Measurements from ENCODE around the gene RIMS1. TPM values are rescaled to one million over a fixed set of nuclear protein-coding genes. Genes with fewer than 3 reads are reported as not detected.
A peak's percentile ranks its signal among the peaks of the same experiment; 100 is the strongest.

The RIMS1 gene
- total RNA-seq, 1 experiment from 2014 or later = 0.51 TPM

DNA sequence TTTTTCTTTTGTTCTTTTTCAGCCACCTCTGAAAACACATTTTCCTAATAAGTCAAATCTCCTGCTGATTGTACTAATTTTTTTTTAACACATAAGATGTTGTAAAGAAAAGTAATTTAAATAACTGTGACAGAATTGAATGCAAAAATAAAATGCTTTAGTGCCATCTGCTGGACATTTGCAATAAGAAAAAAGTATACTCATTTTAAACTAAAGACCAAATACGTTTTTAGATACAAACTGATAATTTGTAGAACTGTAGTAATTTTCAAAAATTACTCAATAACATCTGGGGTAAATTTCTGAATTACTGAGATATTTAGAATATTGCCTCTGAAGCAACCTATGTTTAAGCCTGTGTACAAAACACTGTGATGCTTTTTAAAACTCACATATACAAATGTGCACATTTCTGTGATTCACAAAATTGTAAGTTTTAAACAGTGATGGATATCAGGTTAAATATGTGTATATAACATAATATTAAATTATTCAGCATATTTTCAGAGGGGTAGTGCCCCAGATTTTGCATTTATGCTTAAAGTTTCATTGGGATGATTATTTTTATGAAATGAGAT lies 198.7 kb downstream of the RIMS1 start:
- TF ChIP-seq, protein P1, sequence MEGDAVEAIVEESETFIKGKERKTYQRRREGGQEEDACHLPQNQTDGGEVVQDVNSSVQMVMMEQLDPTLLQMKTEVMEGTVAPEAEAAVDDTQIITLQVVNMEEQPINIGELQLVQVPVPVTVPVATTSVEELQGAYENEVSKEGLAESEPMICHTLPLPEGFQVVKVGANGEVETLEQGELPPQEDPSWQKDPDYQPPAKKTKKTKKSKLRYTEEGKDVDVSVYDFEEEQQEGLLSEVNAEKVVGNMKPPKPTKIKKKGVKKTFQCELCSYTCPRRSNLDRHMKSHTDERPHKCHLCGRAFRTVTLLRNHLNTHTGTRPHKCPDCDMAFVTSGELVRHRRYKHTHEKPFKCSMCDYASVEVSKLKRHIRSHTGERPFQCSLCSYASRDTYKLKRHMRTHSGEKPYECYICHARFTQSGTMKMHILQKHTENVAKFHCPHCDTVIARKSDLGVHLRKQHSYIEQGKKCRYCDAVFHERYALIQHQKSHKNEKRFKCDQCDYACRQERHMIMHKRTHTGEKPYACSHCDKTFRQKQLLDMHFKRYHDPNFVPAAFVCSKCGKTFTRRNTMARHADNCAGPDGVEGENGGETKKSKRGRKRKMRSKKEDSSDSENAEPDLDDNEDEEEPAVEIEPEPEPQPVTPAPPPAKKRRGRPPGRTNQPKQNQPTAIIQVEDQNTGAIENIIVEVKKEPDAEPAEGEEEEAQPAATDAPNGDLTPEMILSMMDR (conservative IDR thresholded peaks at IDR 0.05; ENCODE audit: low read depth, low read length) = peak; percentile 64
- no peak for TF ChIP-seq EZH2phosphoT487 (IDR thresholded peaks at IDR 0.05; ENCODE audit: borderline replicate concordance, low read length)
- TF ChIP-seq EZH2 (IDR thresholded peaks at IDR 0.05; ENCODE audit: low read length, unreplicated experiment) = no peak
- no peaks in the 10 kb centered on the region for H3K9me2 ChIP-seq (replicated peaks; ENCODE audit: low read length)
- no TSS peak for BruUV-seq (replicated peaks)
- H3K4me1 ChIP-seq (ENCODE audit: insufficient read depth, low read length) = no peaks in the 10 kb centered on the region
- ChIA-PET CTCF (no interaction called here), POLR2A (ENCODE audit: unreplicated experiment) (no interaction called here)
- peak; percentile 25 for DNase-seq
- no peaks in the 10 kb centered on the region; the same call in 1 of the 2 replicates for H3K36me3 ChIP-seq (ENCODE audit: low read depth, low read length)
- no peak overlapping the region for H3K4me3 ChIP-seq (ENCODE audit: low read length)
- no peak overlapping the region for H3K9ac ChIP-seq (ENCODE audit: low read length)
- H3K4me2 ChIP-seq (ENCODE audit: low read length) = no peak overlapping the region
- no peak for ATAC-seq
- intact Hi-C loops (cut with micrococcal nuclease) = loop anchor here (1.0 to 10.0 kb wide), 3 partner anchors 230 to 551 kb away; no protein-coding TSS in a partner anchor
- H3K79me2 ChIP-seq (ENCODE audit: low read length) = no peaks in the 10 kb centered on the region
- no peaks in the 10 kb centered on the region for H3F3A ChIP-seq (ENCODE audit: low read length, unreplicated experiment)
- no peak overlapping the region for H2AFZ ChIP-seq (ENCODE audit: low read length)
- peaks cover 11% of the 10 kb centered on the region; the same call in 1 of the 2 replicates for H3K27me3 ChIP-seq (ENCODE audit: low read length)
- no peak overlapping the region for H3K27ac ChIP-seq (ENCODE audit: low read length)
- no peaks in the 10 kb centered on the region for H3K9me3 ChIP-seq (ENCODE audit: low read length)
- H4K20me1 ChIP-seq (ENCODE audit: low read length) = no peaks in the 10 kb centered on the region

DNA sequence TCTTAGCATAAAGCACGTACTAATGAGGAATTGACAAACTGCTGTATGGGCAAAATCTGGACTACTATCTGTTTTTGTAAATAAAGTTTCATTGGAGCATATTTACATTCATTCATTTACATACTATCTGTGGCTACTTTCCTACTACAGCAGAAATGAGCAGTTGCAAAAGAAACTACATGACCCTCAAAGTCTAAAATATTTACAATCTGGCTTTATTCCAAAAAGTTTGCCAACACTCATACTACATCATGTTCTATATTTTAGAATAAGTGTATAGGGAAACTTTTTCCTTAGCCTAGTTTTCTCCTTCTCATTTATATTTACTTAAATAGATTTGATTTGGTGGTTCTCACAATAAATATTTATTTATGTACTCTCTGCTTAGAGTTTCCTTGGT lies 208.2 kb downstream of the RIMS1 start:
- DNase-seq (no peak), ATAC-seq (no peak)
- BruUV-seq (replicated peaks) = no TSS peak
- H3K4me1 ChIP-seq (ENCODE audit: insufficient read depth, low read length) = no peaks in the 10 kb centered on the region
- no peaks in the 10 kb centered on the region for H4K20me1 ChIP-seq (ENCODE audit: low read length)
- no peak overlapping the region for H3K4me3 ChIP-seq (ENCODE audit: low read length)
- ChIA-PET POLR2A (ENCODE audit: unreplicated experiment) (no interaction called here), CTCF (no interaction called here)
- no peaks in the 10 kb centered on the region for H3K36me3 ChIP-seq (ENCODE audit: low read depth, low read length)
- H3K79me2 ChIP-seq (ENCODE audit: low read length) = no peaks in the 10 kb centered on the region
- H3K9me2 ChIP-seq (replicated peaks; ENCODE audit: low read length) = no peaks in the 10 kb centered on the region
- H3K27me3 ChIP-seq (ENCODE audit: low read length) = peaks cover 12% of the 10 kb centered on the region; the same call in 1 of the 2 replicates
- H3F3A ChIP-seq (ENCODE audit: low read length, unreplicated experiment) = no peaks in the 10 kb centered on the region
- no peak overlapping the region for H3K4me2 ChIP-seq (ENCODE audit: low read length)
- no peak overlapping the region for H3K9ac ChIP-seq (ENCODE audit: low read length)
- no peak overlapping the region for H3K27ac ChIP-seq (ENCODE audit: low read length)
- no peak overlapping the region for H2AFZ ChIP-seq (ENCODE audit: low read length)
- TF ChIP-seq EZH2 (IDR thresholded peaks at IDR 0.05; ENCODE audit: low read length, unreplicated experiment) (no peak), EZH2phosphoT487 (IDR thresholded peaks at IDR 0.05; ENCODE audit: borderline replicate concordance, low read length) (no peak)
- intact Hi-C loops (cut with micrococcal nuclease) = no loop called here
- H3K9me3 ChIP-seq (ENCODE audit: low read length) = no peaks in the 10 kb centered on the region

DNA sequence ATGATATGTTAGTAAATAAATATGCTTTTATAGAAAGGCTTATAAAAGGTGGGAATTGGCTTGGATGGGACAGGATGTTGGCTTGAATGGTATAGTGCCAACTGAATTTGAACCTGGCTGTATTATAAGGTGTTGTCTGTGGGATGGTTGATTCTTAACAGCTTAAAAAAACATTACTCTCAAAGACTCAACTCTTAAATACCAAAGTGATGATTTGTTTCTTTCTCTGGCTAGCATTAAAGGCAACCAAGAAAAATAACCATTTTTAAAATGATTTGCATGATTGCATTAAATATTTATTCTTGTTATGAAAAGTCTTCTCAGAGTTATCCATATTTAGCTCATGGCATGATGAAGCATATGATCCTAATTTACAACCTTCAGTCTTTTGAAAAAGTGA lies 216.2 kb downstream of the RIMS1 start:
- Histone ChIP-seq H3K27me3 (ENCODE audit: low read length) (no peaks in the 10 kb centered on the region), H3K4me2 (ENCODE audit: low read length) (no peak overlapping the region), H3K4me1 (ENCODE audit: insufficient read depth, low read length) (no peaks in the 10 kb centered on the region), H3K9me3 (ENCODE audit: low read length) (no peaks in the 10 kb centered on the region), H3K9me2 (replicated peaks; ENCODE audit: low read length) (no peaks in the 10 kb centered on the region), H3F3A (ENCODE audit: low read length, unreplicated experiment) (no peaks in the 10 kb centered on the region), H2AFZ (ENCODE audit: low read length) (no peak overlapping the region), H3K27ac (ENCODE audit: low read length) (no peak overlapping the region), H3K4me3 (ENCODE audit: low read length) (no peak overlapping the region), H3K36me3 (ENCODE audit: low read depth, low read length) (no peaks in the 10 kb centered on the region), H3K79me2 (ENCODE audit: low read length) (no peaks in the 10 kb centered on the region), H3K9ac (ENCODE audit: low read length) (no peak overlapping the region), H4K20me1 (ENCODE audit: low read length) (no peaks in the 10 kb centered on the region)
- TF ChIP-seq EZH2 (IDR thresholded peaks at IDR 0.05; ENCODE audit: low read length, unreplicated experiment) = no peak
- TF ChIP-seq, protein P1 (conservative IDR thresholded peaks at IDR 0.05; ENCODE audit: low read depth, low read length) = no peak
- no TSS peak for BruUV-seq (replicated peaks)
- intact Hi-C loops (cut with micrococcal nuclease) = no loop called here
- DNase-seq (no peak), ATAC-seq (no peak)
- POLR2A ChIA-PET (ENCODE audit: unreplicated experiment) = no interaction called here
- CTCF ChIA-PET = no interaction called here

Measured in PC-3 (cell line).